Posterior vena cava (tissue), 2 donors: ENCODE results near the gene CALCR. TPM values are rescaled to one million over a fixed set of nuclear protein-coding genes. Genes with fewer than 3 reads are reported as not detected.

ENCODE experiments used
- DNase-seq: peaks from one replicate; pipeline ENCODE4 v3.0.0-alpha.2; 2020; ENCODE audit warnings: low spot score
- intact Hi-C, 2 donors: fragments of 100-400 bp; cut with DNase I; formaldehyde crosslinking; loops; one replicate each; pipeline versions ENCODE4 v1.14.1 to v1.14.2; 2022 to 2023
- total RNA-seq, 2 donors: library from RNA; stranded (reverse); fragmentation: NEBNext Ultra II Directional; extraction: Animal tissue kit (Norgen Biotek cat#: 25700); gene quantifications; one replicate each; pipeline ENCODE4 v1.2.1, GENCODE V29; 2021
- donor health status: DM: yes; HTN: yes; CAD: no.
- donor health status: DM: yes; HTN: yes; CAD: no.

CALCR gene
- total RNA-seq, 2 donors from 2014 or later = 0.10 TPM; not detected in 1

GRCh38 chr7:93471456-93471855 is 103.1 kb downstream of the CALCR start:
- DNase-seq = no peak
- intact Hi-C loops = no loop called here

DNA sequence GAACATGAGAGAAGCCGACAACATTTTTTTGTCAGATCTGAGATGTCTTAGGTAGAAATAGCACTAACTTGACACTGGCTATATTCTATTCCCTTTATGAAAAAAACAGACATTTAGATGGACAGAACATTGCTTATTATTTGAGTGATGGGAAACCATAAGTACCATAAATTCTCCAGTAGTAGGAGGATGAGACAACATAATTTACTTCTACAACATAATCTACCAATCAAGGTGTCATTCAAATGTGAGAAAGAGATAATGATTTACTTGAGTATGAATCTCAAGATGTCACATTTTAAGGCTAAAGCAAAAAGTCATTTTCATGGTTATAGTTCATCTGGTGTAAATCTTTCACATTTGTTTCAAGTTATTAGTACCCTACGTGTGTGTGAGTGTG is 110.8 kb downstream of the CALCR start:
- no peak for DNase-seq
- intact Hi-C loops = no loop called here

DNA sequence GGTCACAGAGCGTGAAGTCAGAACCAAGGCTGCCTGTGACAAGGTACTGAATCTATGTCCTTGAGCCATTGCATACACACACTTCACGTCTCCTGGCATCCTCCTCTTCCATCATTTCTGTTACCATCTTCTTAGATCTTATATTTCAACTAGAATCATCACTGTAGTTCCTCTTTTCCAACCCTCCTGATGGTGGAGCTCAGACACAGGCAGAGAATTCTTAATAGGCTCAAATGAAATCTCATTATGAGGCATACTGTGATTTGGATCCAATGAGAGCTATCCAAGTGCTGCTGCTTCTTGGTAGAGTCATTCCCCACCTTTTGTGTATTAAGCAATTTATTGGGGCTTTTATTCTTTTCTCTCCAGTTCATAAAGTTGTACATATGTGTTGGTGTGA is 113.2 kb downstream of the CALCR start:
- intact Hi-C loops = no loop called here
- DNase-seq = no peak

- intact Hi-C loops = no loop called here
Measured at GRCh38 chr7:93453262-93453661, 121.3 kb downstream of the CALCR start.

GRCh38 chr7:93448176-93448575 is 126.3 kb downstream of the CALCR start:
- no peak for DNase-seq

More at GRCh38 chr7:93453262-93453661, 121.3 kb downstream of the CALCR start:
- DNase-seq = no peak

GRCh38 chr7:93447509-93447908 is 127.0 kb downstream of the CALCR start:
- no peak for DNase-seq
- intact Hi-C loops = no loop called here

More at GRCh38 chr7:93448176-93448575, 126.3 kb downstream of the CALCR start:
- intact Hi-C loops = no loop called here

DNA sequence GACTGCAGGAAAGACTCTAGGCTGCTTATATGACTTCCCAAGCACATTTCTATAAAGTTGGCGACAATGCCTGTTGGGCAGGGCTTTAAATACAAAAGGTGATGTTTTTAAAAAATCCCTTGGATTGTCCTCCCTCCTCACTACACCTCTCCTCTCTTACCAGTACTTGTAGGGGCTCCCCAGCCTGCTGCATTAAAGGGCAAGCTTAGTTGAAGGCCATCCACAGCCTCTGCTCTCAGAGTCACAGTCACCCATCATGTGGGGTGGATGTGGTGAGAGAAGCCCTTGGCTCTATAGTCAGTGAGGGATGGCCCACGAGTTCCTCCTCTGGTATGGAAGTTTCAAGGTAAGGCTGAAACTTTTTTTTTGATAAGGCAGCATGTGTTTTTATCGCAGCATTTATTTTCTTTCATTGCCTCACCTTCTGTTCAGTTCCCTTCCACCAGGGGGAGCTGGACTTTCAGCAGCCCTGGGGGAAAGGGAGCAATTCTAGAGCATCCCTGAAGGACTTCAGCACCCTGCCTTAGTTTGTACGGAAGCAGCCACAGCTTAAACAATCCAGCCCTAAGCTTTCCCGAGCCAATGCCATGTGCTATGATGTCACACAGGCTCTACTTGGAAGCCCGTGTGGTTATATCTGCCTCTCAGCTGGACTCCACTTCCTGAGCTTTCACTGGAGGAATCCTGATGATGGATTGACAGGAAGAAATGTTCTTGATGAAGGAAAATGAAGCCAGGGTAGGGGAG is 131.9 kb downstream of the CALCR start:
- intact Hi-C loops = no loop called here
- DNase-seq = no peak

DNA sequence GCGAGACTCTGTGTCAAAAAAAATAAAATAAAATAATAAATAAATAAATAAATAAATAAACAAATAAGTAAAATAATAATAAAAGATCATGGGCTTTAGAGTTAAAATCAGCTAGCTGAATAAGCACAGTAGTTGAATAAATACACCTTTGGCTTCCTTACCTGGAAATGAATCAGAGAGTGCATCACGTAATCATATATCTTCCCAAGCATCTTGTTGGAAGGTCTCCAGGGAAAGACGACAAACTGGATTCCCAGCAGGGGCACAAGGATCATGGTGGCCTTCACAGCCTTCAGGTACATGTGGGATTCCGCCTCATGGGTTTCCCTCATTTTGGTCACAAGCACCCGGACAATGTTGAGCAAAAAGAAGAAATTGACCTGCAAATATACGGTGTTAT is 138.7 kb downstream of the CALCR start:
- intact Hi-C loops = no loop called here
- no peak for DNase-seq

DNA sequence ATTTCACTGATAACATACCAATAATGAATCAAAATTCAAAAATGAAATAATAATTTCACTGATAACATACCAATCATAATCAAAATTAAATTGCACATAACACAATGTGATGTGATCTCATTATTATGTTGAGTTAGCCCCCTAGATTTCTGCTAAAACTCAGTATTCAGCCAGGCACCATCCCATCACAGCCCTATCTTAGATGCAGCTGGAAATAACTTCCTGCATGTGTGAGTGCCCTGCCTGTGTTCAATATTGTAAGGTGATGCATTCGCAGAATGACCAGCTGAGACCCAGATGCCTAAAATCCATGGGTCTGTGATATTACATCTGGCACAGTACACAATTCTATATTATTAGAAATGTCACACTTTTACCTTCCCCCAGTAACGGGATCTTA is 142.4 kb downstream of the CALCR start:
- intact Hi-C loops = no loop called here
- no peak for DNase-seq

DNA sequence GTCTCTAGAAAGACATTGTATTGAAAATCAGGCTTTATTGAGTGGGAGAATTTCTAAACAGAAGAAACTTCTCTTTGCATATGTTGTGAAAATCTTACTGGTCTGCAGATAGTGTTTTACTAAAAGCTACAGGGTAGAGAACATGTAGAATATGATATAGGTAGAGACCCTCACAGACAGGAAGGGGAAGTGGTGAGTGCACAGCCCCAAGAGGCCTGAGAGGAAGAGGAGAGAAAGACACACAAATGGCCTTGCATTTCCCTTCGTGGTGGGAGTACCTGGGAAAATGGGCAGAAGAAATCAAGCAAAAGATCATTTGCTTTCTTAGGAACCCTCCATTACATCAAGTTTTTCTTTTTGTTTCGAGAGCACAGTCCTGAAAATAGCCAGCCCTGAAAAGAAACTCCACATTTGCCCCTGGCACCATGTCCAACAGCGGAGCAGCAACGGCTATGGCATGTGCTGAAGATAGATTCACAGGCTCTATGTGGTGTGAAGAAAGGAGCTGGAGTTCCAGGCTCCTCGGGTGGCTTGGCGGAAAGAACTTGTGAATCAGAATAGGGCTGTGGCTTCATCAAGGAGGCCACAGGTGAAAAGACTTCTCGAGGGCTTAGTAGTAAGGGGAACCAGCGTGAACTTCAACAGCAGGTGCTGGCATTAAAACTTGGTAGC is 143.5 kb downstream of the CALCR start:
- no peak for DNase-seq
- intact Hi-C loops = no loop called here

DNA sequence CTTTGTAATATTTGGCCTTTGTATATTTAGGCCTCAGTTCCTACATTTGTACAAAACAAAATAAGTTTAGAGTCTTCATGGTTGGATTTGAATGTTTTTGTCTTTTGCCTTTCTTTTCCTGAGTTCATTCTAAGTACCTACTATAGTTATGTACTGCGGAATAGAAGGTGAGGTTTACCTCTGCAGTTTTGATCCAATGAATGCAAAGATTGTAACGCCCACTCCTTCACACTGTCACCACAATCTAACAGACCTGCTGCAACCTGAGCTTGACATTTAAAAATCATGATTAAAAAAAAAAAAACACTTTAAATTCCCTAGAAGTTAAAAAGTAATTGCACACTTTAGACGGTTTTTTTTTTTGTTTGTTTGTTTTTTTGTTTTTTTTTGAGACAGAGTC is 145.0 kb downstream of the CALCR start:
- intact Hi-C loops = no loop called here
- no peak for DNase-seq

DNA sequence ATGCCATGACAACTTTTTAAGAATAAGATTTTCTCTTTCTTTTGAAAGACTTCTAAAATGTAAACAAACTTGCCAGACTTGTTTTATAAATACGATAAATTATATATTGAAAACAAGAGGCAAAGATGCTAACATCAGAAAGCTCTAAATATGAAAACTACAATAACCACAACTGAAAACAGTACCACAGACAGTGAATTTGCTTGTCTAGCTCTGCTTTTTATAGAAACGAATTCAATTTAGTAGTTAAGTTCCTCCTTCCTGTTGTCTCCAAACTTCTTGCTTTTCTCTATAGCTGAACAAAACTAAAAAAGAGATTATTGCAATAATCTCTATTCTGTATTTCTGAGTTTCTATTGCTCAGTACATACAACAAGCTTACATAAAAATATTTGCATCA is 147.4 kb downstream of the CALCR start:
- intact Hi-C loops = no loop called here
- no peak for DNase-seq

- no peak for DNase-seq
- intact Hi-C loops = no loop called here
Measured at GRCh38 chr7:93426155-93426696, 148.3 kb downstream of the CALCR start.

GRCh38 chr7:93414574-93414973 is 159.9 kb downstream of the CALCR start:
- no peak for DNase-seq
- intact Hi-C loops = no loop called here

- intact Hi-C loops = no loop called here
- no peak for DNase-seq
Measured at GRCh38 chr7:93409324-93409723, 165.2 kb downstream of the CALCR start.

- DNase-seq = no peak
- intact Hi-C loops = no loop called here
Measured at GRCh38 chr7:93407239-93407638, 167.3 kb downstream of the CALCR start.

GRCh38 chr7:93402944-93403343 is 171.6 kb downstream of the CALCR start:
- intact Hi-C loops = no loop called here
- no peak for DNase-seq

DNA sequence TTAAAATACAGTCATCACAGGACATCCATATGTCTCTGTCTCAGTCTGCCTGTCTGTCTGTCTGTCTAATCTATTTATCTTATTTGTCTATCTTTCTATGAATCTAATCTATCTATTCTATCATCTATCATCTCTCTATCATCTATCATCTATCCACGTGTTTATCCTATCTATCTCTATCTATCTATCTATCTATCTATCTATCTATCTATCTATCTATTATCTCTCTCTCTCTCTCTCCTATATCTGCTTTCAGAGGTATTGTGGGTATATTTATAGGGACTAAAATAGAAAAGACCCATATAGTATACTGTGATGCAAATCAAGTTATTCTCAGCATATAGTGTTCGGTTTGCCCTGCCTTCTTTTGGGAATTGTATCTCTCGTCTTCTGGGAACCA is 174.9 kb downstream of the CALCR start:
- intact Hi-C loops = no loop called here
- DNase-seq = no peak

DNA sequence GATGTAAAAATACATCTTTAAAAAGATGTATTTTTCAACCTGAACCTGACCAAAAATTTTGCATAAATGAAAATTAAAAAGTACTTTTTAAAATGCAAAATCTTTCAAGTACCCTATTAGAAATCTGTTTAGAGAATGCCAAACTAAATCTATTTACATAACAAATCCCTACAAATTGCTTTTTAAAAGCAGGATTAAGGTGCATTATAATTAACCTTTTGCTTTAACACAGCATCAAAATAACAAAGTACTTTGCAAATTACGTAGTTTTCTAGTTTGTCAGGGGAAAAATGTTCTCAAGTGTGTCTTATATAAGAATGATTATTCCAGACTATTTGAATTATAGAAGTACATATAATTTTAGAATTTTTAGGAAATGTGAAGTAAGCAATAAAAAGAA is 181.5 kb downstream of the CALCR start:
- DNase-seq = no peak
- intact Hi-C loops = no loop called here

DNA sequence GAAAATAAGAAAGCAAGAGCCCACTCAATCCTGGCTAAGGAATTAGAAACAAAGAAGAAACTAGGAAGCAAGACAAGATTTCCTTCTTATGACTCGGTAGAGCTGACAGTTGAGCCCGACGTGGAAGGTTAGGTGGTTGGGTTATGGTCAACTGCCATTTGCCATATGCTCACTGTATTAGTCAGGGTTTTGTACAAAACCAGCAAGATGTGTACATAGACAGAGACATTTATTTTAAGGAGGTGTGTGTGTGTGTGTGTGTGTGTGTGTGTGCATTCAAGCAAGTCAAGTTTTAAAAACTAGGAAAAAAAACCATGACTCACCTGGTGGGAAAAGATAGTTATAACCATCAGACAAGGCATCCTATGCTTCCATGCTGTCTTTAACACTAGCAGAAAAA is 183.9 kb downstream of the CALCR start:
- intact Hi-C loops = no loop called here
- DNase-seq = no peak

- intact Hi-C loops = no loop called here
- no peak for DNase-seq
Measured at GRCh38 chr7:93382362-93382761, 192.2 kb downstream of the CALCR start.
